Hepatocyte (in vitro differentiated cells): ENCODE measurements around the gene ENAM. TPM values are rescaled to one million over a fixed set of nuclear protein-coding genes. Genes with fewer than 3 reads are reported as not detected.

Source experiments
- DNase-seq: peaks from one replicate; pipeline ENCODE4 v3.0.0-alpha.2; 2016; ENCODE audit warnings: low spot score
- H2AFZ ChIP-seq: fragments of 200-600 bp; sonication (generic); 2 replicates; pipeline ENCODE4 v1.6.0; 2016; ENCODE audit warnings: antibody characterized with exemption, mild to moderate bottlenecking
- H3K27ac ChIP-seq: fragments of 200-600 bp; sonication (generic); 2 replicates; pipeline ENCODE4 v1.5.1; 2016; ENCODE audit warnings: mild to moderate bottlenecking
- H3K27me3 ChIP-seq: fragments of 200-600 bp; sonication (generic); 2 replicates; pipeline ENCODE4 v1.6.1; 2016
- H3K36me3 ChIP-seq: fragments of 200-600 bp; sonication (generic); replicated peaks from 2 replicates; pipeline ENCODE4 v1.5.1; 2016; ENCODE audit warnings: low read depth; ENCODE audit not compliant: insufficient read depth
- H3K4me1 ChIP-seq: fragments of 200-600 bp; sonication (generic); 2 replicates; pipeline ENCODE4 v1.5.1; 2016; ENCODE audit warnings: mild to moderate bottlenecking, moderate library complexity; ENCODE audit not compliant: insufficient read depth
- H3K4me2 ChIP-seq: fragments of 200-600 bp; sonication (generic); 2 replicates; pipeline ENCODE4 v1.6.0; 2016
- H3K4me3 ChIP-seq: fragments of 200-600 bp; sonication (generic); 2 replicates; pipeline ENCODE4 v1.5.1; 2016; ENCODE audit warnings: mild to moderate bottlenecking
- H3K79me2 ChIP-seq: fragments of 200-600 bp; sonication (generic); 2 replicates; pipeline ENCODE4 v1.6.0; 2017; ENCODE audit warnings: mild to moderate bottlenecking
- H3K9me2 ChIP-seq: fragments of 200-600 bp; sonication (generic); replicated peaks from 2 replicates; pipeline ENCODE4 v1.6.0; 2017; ENCODE audit warnings: mild to moderate bottlenecking; ENCODE audit not compliant: insufficient read depth
- H3K9me3 ChIP-seq: fragments of 200-600 bp; sonication (generic); 2 replicates; pipeline ENCODE4 v1.5.1; 2016; ENCODE audit warnings: low read depth, mild to moderate bottlenecking
- H4K20me1 ChIP-seq: fragments of 200-600 bp; sonication (generic); 2 replicates; pipeline ENCODE4 v1.6.0; 2016; ENCODE audit warnings: mild to moderate bottlenecking; ENCODE audit not compliant: insufficient read depth, poor library complexity, severe bottlenecking
- CTCF ChIP-seq: fragments of 200-600 bp; sonication (generic); IDR thresholded peaks from 2 replicates; pipeline ENCODE4 v1.5.1; 2016; ENCODE audit warnings: antibody characterized with exemption, mild to moderate bottlenecking; ENCODE audit not compliant: poor library complexity
- EZH2 ChIP-seq: fragments of 200-600 bp; sonication (generic); IDR thresholded peaks from 2 replicates; pipeline ENCODE4 v1.6.1; 2016; ENCODE audit warnings: antibody characterized with exemption, mild to moderate bottlenecking, borderline replicate concordance
- EZH2phosphoT487 ChIP-seq: fragments of 200-600 bp; sonication (generic); IDR thresholded peaks from one replicate; pipeline ENCODE4 v1.6.1; 2018; ENCODE audit warnings: antibody characterized with exemption, mild to moderate bottlenecking, low read depth, moderate library complexity; ENCODE audit not compliant: unreplicated experiment, severe bottlenecking
- WGBS: methylation state at CpG from one replicate; pipeline ENCODE4 v1.1.6; 2016; ENCODE audit warnings: low lambda C conversion rate; ENCODE audit errors: missing lambda C conversion rate; 5-methylcytosine and 5-hydroxymethylcytosine counted together
- polyA plus RNA-seq: library from polyadenylated mRNA; unstranded; fragments of >200 nt; fragmentation: Nextera tagmentation; extraction: Ambion mirVana; gene quantifications from 2 replicates; pipeline ENCODE4 v1.2.1, GENCODE V29; 2016
- total RNA-seq: library from RNA; depleted of rRNA; stranded (reverse); fragments of >200 nt; gene quantifications from 2 replicates; pipeline ENCODE4 v1.2.3, GENCODE V29; 2014

Gene ENAM
- total and polyA plus RNA-seq, 2 experiments from 2014 or later, result 0.20 to 0.64 TPM

DNA sequence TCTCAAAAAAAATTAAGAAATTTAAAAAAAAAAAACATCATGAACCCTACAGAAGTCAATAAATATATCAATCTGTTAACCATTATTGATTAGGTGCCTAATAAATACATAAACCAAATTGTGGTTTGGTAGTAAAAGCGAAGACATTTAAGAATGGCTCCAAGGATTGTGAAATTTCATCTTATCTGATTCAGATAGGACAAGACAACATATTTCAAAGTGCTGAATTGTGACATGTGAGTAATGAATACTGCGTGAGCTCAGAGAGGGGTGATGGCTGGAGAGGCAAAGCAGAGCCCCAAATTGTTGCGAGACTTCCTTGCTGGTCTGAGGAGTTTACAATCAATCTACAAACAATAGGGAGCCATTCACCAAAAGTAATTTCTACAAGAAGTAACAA is 28.2 kb upstream of the ENAM start:
- Histone ChIP-seq H2AFZ (no peak overlapping the region), H3K4me3 (no peak overlapping the region), H3K4me1 (no peaks in the 10 kb centered on the region), H3K79me2 (no peaks in the 10 kb centered on the region), H3K27ac (no peak overlapping the region), H3K27me3 (no peaks in the 10 kb centered on the region), H3K4me2 (no peak overlapping the region), H4K20me1 (no peaks in the 10 kb centered on the region), H3K9me3 (no peaks in the 10 kb centered on the region), H3K36me3 (no peaks in the 10 kb centered on the region), H3K9me2 (no peaks in the 10 kb centered on the region)
- no peak for DNase-seq
- WGBS, result 73% methylated on average over 3 of the region's 3 CpGs
- no peak for TF ChIP-seq EZH2phosphoT487
- TF ChIP-seq CTCF, result no peak
- TF ChIP-seq EZH2, result no peak

DNA sequence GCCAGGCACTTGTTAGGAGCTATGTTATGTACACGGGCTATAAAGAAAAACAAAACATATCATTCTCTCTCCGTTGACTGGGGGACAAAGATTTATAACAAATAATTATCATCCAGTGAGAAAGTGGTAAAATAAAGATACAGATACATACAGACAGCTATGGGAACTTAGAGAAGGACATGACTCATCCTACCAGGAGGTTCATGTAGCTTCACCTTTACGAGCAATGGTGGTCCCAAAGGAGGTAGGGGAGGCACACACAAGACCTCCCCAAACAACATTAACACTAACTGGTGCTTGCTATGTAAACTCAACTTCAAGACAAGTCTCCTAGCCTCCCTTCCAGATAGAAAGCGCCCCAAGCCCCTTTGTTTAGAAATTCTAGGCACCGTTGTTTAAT is 27.6 kb upstream of the ENAM start:
- Histone ChIP-seq H3K79me2 (no peaks in the 10 kb centered on the region), H3K4me2 (no peak overlapping the region), H3K27ac (no peak overlapping the region), H4K20me1 (no peaks in the 10 kb centered on the region), H3K9me3 (no peaks in the 10 kb centered on the region), H2AFZ (no peak overlapping the region), H3K9me2 (no peaks in the 10 kb centered on the region), H3K36me3 (no peaks in the 10 kb centered on the region), H3K4me3 (no peak overlapping the region), H3K27me3 (no peaks in the 10 kb centered on the region), H3K4me1 (no peaks in the 10 kb centered on the region)
- TF ChIP-seq CTCF (no peak), EZH2 (no peak), EZH2phosphoT487 (no peak)
- 65% methylated on average over 5 of the region's 5 CpGs for WGBS
- DNase-seq, result no peak

DNA sequence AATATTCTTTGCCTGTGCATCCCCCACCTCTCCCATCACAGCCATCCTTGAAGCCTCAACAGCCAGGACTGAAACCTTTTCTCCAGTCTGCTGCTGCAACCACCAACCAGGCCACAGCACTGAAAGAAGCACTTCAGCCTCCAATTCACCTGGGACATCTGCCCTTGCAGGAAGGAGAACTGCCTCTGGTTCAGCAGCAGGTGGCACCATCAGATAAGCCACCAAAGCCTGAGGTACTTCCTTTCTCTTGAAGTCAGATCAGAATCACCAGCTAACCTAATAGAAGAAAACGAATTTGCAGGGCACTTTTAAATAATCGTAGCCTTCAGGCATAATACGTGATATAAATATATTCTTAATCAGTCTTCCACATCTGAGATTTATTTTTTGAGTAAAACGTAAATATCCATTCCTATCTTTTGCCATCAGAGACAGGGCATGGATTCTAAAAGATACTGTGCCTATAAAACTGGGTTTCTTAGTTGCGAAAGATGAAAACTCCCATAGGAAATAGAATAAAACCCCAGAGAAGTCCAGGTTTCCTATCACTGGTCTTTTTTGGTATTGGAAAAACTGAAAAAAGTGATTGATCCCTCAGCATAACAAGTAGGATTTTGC is 27.0 kb upstream of the ENAM start:
- H3K4me2 ChIP-seq, result no peak overlapping the region

More for the DNA sequence above, 27.0 kb upstream of the ENAM start:
- Histone ChIP-seq H3K9me2 (no peaks in the 10 kb centered on the region), H3K36me3 (no peaks in the 10 kb centered on the region), H4K20me1 (no peaks in the 10 kb centered on the region), H3K4me3 (no peak overlapping the region), H3K27me3 (no peaks in the 10 kb centered on the region), H3K9me3 (no peaks in the 10 kb centered on the region), H3K27ac (no peak overlapping the region), H3K4me1 (no peaks in the 10 kb centered on the region), H3K79me2 (no peaks in the 10 kb centered on the region), H2AFZ (no peak overlapping the region)
- no peak for TF ChIP-seq EZH2phosphoT487
- TF ChIP-seq CTCF, result peak; percentile 71
- whole genome bisulfite sequencing, result 39% methylated on average over 5 of the region's 5 CpGs
- DNase-seq, result peak; percentile 77
